IPS DF 19.7 (cell line): ENCODE data around the gene PTPRD.

Experiments
- DNase-seq: peaks from one replicate; pipeline ENCODE4 v3.0.0-alpha.2; 2013; ENCODE audit warnings: low read depth, low spot score

The PTPRD gene

DNA sequence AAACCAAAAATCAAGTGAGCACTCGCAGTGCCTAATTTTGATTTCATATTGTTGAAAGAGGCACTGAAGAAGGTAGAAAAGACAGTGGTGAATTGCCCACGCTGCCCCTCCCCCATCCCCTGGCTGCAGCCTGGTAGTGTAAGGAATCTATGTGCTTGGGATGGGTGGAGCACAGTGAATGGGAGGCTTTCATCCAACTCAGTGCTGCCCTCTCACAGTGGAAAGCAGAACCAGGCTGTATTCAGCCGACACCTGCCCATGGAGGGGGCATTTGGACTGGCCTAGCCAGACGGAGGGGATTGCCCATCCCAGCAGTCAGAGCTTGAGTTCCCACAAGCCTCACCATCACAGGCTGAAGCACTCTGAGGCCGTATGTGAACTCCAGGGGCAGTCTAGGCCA is 2012.9 kb downstream of the PTPRD start:
- DNase-seq: peak; percentile 54

DNA sequence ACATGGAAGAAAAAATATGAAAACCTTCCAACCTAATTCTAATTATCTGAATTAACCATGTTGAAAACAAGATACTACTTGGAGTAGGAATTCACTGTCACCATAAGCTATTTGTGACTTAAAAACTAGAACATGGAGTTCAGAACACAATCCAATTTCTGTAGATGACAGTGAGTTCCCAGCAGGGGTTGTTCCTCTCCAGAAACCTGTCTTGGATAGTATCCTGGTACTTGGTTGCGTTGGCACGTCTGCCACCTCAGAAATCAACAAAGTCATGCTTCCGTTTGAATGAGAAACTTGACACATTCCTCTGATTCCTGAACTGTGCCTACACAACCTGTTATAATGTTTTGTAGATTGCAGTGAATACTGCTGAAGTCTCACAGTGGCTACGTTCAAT is 2023.3 kb downstream of the PTPRD start:
- DNase-seq: no peak

DNA sequence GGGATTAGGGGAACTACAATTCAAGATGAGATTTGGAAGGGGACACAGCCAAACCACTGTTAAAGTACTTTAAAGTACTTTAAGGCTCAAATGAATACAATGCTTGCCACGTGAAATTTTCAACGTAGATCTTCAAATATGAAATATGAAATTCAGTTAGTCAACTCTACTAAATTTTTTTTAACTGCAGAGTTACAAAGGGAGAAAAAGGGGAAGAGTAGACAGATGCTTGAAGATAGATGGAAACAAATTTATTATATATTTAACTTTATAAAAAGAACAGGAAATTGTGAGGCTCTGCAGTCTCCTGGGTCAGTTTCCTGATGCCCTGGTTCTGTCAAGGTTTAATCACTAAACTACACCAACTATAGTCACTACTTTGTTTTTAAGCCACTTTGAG is 2027.8 kb downstream of the PTPRD start:
- DNase-seq: no peak

- no peak for DNase-seq
Observed at GRCh38 chr9:8579661-8580060, 2033.1 kb downstream of the PTPRD start.

GRCh38 chr9:8576741-8577140 is 2036.1 kb downstream of the PTPRD start:
- DNase-seq: no peak

DNA sequence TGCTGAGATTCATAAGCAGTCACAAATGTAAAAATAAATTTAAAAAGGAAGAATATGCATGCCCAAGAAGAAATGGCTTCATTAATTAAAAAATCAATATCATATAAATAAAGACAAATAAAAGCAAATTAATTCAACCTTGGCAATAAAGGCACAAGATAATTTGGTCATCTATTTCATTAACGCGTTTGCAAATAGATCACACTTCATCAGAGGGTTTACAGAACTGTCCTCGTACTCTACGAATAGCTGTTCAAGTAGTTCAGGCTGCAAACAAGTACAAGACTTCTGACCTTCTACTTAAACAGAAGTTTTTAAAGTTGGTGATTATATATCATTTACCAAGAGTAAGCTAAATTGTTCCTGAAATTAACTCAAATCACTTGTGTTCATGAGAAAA is 2038.0 kb downstream of the PTPRD start:
- no peak for DNase-seq

DNA sequence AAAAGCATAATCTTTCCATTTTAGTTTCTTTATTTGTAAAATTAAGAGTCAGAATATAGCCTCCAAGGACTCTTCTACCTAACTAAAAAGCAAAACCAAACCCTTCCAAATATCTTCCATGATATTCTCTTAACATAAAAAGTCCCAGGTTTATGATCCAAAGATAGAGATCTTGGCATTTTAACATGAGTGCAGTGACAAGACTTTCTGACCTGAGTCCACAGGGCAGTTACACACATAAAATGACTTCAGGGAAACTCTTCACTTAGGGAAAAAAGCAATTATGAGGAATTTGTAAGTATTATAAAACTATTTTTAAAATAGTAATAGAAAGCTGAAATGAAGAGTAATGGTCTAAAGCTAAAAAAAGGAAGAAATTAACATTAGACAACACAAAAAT is 2040.6 kb downstream of the PTPRD start:
- no peak for DNase-seq

GRCh38 chr9:8571643-8572042 is 2041.2 kb downstream of the PTPRD start:
- no peak for DNase-seq

DNA sequence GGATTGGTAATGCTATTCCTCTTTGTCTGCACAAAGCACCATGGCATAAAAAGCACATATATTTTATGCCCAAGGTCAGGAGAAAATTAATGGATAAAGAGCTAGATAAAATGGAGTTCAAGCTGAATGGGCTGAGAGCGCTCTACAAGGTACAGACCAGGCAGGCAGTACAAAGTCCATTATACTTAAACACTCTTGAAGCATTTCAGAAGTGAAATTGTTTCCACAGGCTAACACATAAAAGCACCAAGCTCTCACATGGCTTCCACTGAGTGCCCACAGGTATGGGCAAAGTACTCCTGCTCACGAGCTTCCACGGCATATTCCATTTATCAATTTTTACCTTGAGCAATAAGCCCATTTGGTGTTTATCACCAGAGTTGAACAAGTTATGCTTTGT is 2042.0 kb downstream of the PTPRD start:
- DNase-seq: no peak

DNA sequence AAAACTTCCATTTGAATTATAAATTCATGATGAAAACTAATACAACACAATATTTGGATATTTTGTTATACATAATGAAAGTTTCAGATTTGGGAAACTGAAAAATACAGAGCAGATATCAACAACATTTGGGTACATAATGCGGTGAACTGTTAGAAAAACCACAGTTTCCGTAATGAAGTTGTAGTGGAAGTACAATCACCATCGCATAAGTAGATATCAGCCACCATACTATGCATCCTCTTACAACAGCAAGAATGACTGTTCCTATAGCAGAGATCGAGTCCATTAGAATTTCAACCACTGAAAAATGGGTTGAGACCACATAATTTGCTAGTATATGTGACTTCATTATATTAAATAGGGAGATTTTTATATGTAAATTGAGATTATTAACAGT is 2043.0 kb downstream of the PTPRD start:
- DNase-seq: no peak

- DNase-seq: no peak
Observed at GRCh38 chr9:8567963-8568579, 2044.7 kb downstream of the PTPRD start.

DNA sequence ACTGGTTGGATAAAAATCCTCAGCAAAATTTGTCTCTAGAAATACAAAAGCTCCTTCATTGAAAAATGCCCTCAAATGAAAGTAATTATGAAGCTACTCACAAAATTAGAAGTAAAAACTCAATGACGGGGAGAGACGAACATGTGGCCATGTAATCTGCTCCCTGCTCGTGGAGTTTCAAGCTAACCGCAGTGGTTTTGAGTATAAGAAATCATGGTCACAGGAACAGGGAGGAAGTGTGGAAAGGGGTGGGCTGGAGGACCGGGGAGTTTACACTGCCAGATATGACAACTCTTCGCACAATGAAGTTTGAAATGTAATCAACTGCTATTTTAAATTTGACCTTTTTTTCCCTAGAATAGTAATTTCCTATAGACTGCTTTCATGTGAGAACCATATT is 2047.8 kb downstream of the PTPRD start:
- no peak for DNase-seq

GRCh38 chr9:8560560-8561525 is 2052.0 kb downstream of the PTPRD start:
- no peak for DNase-seq

- DNase-seq: no peak
Observed at GRCh38 chr9:8558176-8558575, 2054.6 kb downstream of the PTPRD start.

DNA sequence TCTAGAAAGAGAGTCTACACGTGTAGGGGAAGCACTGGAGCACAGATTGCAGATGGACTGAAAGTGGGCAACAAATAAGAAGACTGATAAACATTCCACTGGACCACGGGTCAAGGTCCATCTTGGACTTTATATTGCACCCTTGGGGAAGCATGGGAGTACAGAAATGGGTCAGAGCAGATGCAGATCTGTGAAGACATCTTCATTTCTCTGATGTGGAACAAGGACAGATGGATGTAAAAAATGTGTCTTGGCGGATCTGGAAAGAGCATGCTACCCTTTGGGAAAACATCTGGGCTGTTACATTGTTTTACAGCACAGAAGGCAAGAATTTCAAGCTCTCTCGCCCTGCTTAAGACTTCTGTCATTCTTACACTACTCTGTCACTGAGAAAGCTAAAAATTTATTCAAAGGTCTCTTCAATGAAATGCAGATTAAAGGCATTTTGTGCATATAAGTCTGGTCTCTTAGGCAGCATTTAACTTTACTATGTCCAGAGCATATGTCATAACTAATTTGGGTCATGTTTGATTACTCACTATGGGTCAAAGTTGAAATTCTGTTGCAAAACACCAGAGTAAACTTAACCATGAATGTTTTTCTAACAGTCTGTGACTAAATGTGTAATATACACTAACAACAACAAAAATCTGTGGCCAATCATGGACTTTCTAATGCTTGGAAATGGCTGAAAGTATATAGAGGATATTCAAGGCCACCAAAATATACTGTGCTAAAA is 2056.9 kb downstream of the PTPRD start:
- DNase-seq: no peak

- DNase-seq: no peak
Observed at GRCh38 chr9:8553444-8553843, 2059.4 kb downstream of the PTPRD start.

GRCh38 chr9:8552732-8553131 is 2060.1 kb downstream of the PTPRD start:
- no peak for DNase-seq

GRCh38 chr9:8549214-8549613 is 2063.6 kb downstream of the PTPRD start:
- no peak for DNase-seq

- no peak for DNase-seq
Observed at GRCh38 chr9:8543219-8543618, 2069.6 kb downstream of the PTPRD start.

- DNase-seq: no peak
Observed at GRCh38 chr9:8542537-8542936, 2070.3 kb downstream of the PTPRD start.

- DNase-seq: no peak
Observed at GRCh38 chr9:8539681-8540197, 2073.1 kb downstream of the PTPRD start.

DNA sequence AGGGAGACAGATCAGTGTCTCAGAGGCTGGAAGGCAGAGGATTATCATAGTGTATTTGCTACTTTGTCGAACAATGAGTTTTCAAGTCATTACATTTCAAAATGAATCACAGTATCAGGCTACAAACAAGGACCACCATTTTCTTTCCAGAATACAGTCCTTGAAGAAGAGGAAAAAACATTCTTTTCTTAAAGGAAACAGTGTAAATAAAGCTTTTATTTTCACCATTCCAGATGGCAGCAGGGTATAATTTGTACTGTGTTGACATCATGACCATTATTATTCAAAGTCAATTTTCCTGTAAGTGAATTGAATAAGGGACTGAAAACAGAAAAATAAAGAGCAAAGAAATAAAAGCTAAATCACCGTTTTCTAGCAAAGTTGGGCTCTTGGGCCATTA is 2076.0 kb downstream of the PTPRD start:
- no peak for DNase-seq
